Ectodermal cell (in vitro differentiated cells): Measurements from ENCODE around the gene ASTN2.

Experiments
- H3K27ac ChIP-seq: 2 replicates; pipeline ENCODE4 v1.7.0; 2013; ENCODE audit warnings: mild to moderate bottlenecking, low read depth, low read length; ENCODE audit not compliant: insufficient read depth, poor library complexity, severe bottlenecking
- H3K27me3 ChIP-seq: 2 replicates; pipeline ENCODE4 v1.7.0; 2013; ENCODE audit warnings: mild to moderate bottlenecking, low read length; ENCODE audit not compliant: insufficient read depth, control insufficient read depth, poor library complexity, severe bottlenecking
- H3K36me3 ChIP-seq: one replicate; pipeline ENCODE4 v1.7.0; 2013; ENCODE audit warnings: low read length; ENCODE audit not compliant: control insufficient read depth, insufficient read depth
- H3K4me1 ChIP-seq: one replicate; pipeline ENCODE4 v1.7.0; 2013; ENCODE audit warnings: low read length; ENCODE audit not compliant: control insufficient read depth, insufficient read depth
- H3K4me3 ChIP-seq: 2 replicates; pipeline ENCODE4 v1.7.0; 2013; ENCODE audit warnings: low read depth, low read length, control low read depth; ENCODE audit not compliant: insufficient read depth
- H3K9me3 ChIP-seq: 2 replicates; pipeline ENCODE4 v1.7.0; 2013; ENCODE audit warnings: mild to moderate bottlenecking, low read length, moderate library complexity; ENCODE audit not compliant: control insufficient read depth
- WGBS, 2 experiments: methylation state at CpG; one replicate each; pipeline ENCODE4 v1.1.7; 2013; ENCODE audit warnings: missing lambda C conversion rate in 2 of 2; 5-methylcytosine and 5-hydroxymethylcytosine counted together

Gene ASTN2

DNA sequence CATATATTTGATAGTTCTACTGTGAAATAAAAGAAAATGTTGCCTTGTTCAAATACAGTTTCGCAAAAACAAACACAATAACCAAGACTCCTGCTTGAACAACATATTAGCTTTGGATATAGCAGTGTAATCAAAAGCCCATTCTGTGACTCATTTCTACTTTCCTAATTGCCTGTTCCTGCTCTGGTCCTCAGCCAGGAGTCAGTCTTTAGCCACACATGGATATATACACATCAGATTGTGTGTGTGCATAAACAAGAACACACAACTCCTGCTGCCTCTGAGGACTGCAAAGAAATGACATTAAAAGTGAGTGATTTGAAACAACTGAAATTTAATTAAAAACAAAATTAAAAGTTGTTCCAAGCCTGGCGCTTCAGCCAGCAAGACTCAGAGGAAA, 393.0 kb downstream of the ASTN2 start:
- Histone ChIP-seq H3K27me3 (no peaks in the 10 kb centered on the region), H3K4me1 (no peaks in the 10 kb centered on the region), H3K4me3 (no peak overlapping the region), H3K27ac (no peak overlapping the region), H3K9me3 (no peaks in the 10 kb centered on the region), H3K36me3 (no peaks in the 10 kb centered on the region)
- WGBS, 2 experiments, result 91 to 95% methylated on average over 2 of the region's 2 CpGs

DNA sequence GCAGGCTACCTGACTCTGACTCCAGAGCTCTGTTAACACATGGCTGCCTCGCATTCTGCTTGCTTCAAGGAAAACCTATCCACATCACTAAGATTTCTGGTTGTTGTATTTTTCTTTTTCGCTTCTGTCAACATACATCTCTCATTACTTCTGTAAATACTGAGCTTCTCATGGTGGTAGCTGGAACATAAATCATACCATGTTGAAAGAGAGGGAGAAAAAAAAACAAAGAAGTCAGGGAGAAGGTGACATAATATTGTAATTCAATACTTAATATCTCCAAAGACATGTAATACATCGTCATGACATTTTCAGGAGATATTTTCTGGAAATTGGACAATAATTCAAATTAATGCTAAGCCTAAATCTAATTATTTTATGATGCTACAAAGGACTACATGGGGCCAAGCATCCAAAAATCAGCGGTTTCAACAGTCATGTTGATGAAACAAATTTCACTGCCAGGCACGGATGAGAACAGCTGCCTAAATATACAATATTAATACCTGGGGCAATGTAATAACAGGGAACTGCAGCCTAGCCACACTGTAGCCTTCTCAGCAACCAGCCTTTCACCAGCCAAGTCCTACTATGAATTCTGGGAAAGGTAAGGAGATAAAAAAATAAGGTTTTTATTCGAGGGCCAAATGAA, 395.8 kb downstream of the ASTN2 start:
- Histone ChIP-seq H3K9me3 (no peaks in the 10 kb centered on the region), H3K4me1 (no peaks in the 10 kb centered on the region), H3K27me3 (no peaks in the 10 kb centered on the region), H3K4me3 (no peak overlapping the region), H3K36me3 (no peaks in the 10 kb centered on the region), H3K27ac (no peak overlapping the region)
- WGBS, 2 experiments, result 92 to 98% methylated on average over 4 to 5 of the region's 6 CpGs

DNA sequence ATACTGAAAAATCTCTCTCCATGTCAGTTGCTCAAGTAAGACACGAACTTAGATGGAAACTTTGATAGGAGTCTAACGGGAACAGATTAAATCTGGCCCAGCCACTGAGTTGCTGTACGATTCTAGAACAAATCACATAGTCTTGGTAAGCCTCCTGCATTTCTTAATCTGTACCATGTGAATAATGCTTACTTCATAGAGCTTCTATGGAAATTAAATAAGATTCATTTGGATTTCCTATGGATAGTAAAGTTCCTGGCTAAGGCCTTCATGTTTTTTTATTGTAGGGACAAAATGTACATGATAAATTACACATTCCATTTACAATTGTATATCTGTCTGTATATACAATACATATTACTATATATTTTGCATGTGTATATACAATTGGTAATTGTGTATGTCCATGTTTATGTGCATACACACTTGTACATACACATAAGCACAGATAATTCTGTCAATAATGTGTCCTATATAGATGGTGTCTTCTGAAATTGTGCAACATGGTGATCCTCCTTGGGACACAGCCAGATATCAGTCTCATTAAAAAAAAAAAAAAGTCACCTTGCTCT, 397.4 kb downstream of the ASTN2 start:
- 63% methylated on average over 3 of the region's 3 CpGs for WGBS, 2 experiments
- no peaks in the 10 kb centered on the region for H3K36me3 ChIP-seq
- no peaks in the 10 kb centered on the region for H3K4me1 ChIP-seq
- no peak overlapping the region for H3K27ac ChIP-seq
- no peak overlapping the region for H3K4me3 ChIP-seq
- H3K27me3 ChIP-seq, result no peaks in the 10 kb centered on the region
- H3K9me3 ChIP-seq, result no peaks in the 10 kb centered on the region

- Histone ChIP-seq H3K36me3 (no peaks in the 10 kb centered on the region), H3K27me3 (no peaks in the 10 kb centered on the region), H3K9me3 (no peaks in the 10 kb centered on the region), H3K4me1 (no peaks in the 10 kb centered on the region), H3K27ac (no peak overlapping the region), H3K4me3 (no peak overlapping the region)
- WGBS, 2 experiments, result 83 to 90% methylated on average over 3 to 4 of the region's 4 CpGs
Observed at GRCh38 chr9:117014061-117014460, 400.8 kb downstream of the ASTN2 start.

DNA sequence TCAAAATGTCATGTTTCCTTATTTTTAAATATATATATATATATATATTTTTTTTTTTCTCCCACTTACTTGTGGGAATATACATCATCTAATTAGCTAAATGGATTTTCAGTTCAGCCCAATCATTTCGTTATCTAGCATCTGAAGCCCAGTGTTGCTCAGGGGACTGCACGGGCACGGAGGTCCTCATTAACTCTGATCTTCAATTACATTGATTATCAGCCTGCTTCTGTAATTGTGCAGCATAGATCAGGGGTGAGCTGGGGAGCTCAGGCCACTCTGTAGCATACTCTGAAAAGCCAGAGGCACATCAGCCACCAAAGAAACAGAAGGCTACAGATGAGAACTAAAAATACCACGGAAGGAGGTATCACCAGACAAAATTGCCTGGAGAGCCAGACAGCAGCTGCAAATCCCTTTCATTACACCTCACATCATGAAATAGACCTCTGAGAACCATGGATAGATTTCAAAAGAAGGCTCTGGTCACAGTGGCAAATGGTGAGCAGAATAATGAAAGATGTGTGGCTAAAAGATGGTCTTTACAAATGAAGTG, 401.3 kb downstream of the ASTN2 start:
- no peaks in the 10 kb centered on the region for H3K27me3 ChIP-seq
- no peaks in the 10 kb centered on the region for H3K4me1 ChIP-seq
- 92 to 98% methylated on average over 4 of the region's 4 CpGs for WGBS, 2 experiments
- no peaks in the 10 kb centered on the region for H3K9me3 ChIP-seq
- no peaks in the 10 kb centered on the region for H3K36me3 ChIP-seq
- H3K4me3 ChIP-seq, result no peak overlapping the region
- H3K27ac ChIP-seq, result no peak overlapping the region

DNA sequence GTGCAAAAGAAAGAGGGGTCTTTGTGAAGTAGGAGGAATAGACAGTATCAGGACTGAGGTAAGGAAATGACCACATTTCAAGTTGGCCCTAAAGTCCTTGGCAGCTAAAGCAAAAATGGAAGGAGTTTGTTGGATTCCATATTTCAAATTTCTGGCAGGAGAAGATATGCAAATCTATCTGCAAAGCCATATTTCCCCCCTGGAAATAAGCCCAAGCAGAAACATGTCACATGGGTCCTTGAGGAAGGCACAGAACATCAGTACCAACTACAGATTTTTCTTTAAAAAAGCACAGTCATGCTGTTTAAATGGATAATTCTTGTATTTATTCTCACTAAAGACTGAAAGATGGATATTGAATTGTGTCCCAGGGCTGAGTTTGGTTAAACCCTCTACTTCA, 404.8 kb downstream of the ASTN2 start:
- no peaks in the 10 kb centered on the region for H3K9me3 ChIP-seq
- no peaks in the 10 kb centered on the region for H3K36me3 ChIP-seq
- no peaks in the 10 kb centered on the region for H3K4me1 ChIP-seq
- no peaks in the 10 kb centered on the region for H3K27me3 ChIP-seq
- H3K4me3 ChIP-seq, result no peak overlapping the region
- no peak overlapping the region for H3K27ac ChIP-seq

GRCh38 chr9:117008876-117009275, 406.0 kb downstream of the ASTN2 start:
- no peaks in the 10 kb centered on the region for H3K36me3 ChIP-seq
- WGBS, 2 experiments, result 40 to 76% methylated on average over 1 to 2 of the region's 2 CpGs
- no peaks in the 10 kb centered on the region for H3K9me3 ChIP-seq
- no peak overlapping the region for H3K27ac ChIP-seq
- H3K4me3 ChIP-seq, result no peak overlapping the region
- H3K27me3 ChIP-seq, result no peaks in the 10 kb centered on the region
- no peaks in the 10 kb centered on the region for H3K4me1 ChIP-seq

DNA sequence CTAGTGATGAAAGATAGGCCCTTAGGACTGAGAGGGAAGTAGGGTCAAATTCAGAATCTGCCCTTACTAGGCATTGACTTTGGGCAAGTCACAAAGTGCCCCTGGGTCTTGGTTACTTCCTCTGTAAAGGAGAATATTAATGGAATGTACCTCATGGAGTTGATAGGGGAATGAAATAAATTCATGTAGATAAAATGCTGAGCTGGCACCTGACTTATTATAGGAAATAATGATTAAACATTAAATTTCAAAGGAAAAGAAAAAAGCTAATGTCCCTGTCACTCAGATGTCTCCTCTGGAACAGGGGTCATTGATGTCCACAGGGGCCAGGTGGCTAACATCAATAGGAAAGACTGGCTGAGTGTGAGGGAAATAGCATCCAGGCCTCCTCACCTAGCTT, 406.4 kb downstream of the ASTN2 start:
- no peak overlapping the region for H3K27ac ChIP-seq
- H3K4me1 ChIP-seq, result no peaks in the 10 kb centered on the region

GRCh38 chr9:117002686-117003085, 412.2 kb downstream of the ASTN2 start:
- Histone ChIP-seq H3K9me3 (no peaks in the 10 kb centered on the region), H3K4me1 (no peaks in the 10 kb centered on the region), H3K27me3 (no peaks in the 10 kb centered on the region), H3K27ac (no peak overlapping the region), H3K4me3 (no peak overlapping the region), H3K36me3 (no peaks in the 10 kb centered on the region)
- 75 to 78% methylated on average over 3 of the region's 3 CpGs for WGBS, 2 experiments

More for the DNA sequence above, 406.4 kb downstream of the ASTN2 start:
- no peaks in the 10 kb centered on the region for H3K27me3 ChIP-seq
- no peaks in the 10 kb centered on the region for H3K36me3 ChIP-seq
- no peak overlapping the region for H3K4me3 ChIP-seq
- H3K9me3 ChIP-seq, result no peaks in the 10 kb centered on the region

- no peak overlapping the region for H3K27ac ChIP-seq
- no peak overlapping the region for H3K4me3 ChIP-seq
- no peaks in the 10 kb centered on the region for H3K27me3 ChIP-seq
- no peaks in the 10 kb centered on the region for H3K9me3 ChIP-seq
- no peaks in the 10 kb centered on the region for H3K36me3 ChIP-seq
- H3K4me1 ChIP-seq, result no peaks in the 10 kb centered on the region
Observed at GRCh38 chr9:117000834-117001233, 414.0 kb downstream of the ASTN2 start.
